HL-60 (cell line): Measurements from ENCODE around the gene PCDHGA3.

Source experiments
- POLR2AphosphoS5 ChIP-seq: IDR thresholded peaks from 2 replicates; pipeline ENCODE4 v1.6.1; 2012; ENCODE audit warnings: low read depth
- REST ChIP-seq: IDR thresholded peaks from 2 replicates; pipeline ENCODE4 v1.6.1; 2012; ENCODE audit warnings: low read depth; ENCODE audit not compliant: insufficient replicate concordance
- TF ChIP-seq, protein P1 (sequence below): IDR thresholded peaks from one replicate; pipeline ENCODE4 v1.5.1; 2011; ENCODE audit warnings: low read length, control low read depth, inconsistent platforms; ENCODE audit not compliant: insufficient read depth

- TF ChIP-seq, protein P1, sequence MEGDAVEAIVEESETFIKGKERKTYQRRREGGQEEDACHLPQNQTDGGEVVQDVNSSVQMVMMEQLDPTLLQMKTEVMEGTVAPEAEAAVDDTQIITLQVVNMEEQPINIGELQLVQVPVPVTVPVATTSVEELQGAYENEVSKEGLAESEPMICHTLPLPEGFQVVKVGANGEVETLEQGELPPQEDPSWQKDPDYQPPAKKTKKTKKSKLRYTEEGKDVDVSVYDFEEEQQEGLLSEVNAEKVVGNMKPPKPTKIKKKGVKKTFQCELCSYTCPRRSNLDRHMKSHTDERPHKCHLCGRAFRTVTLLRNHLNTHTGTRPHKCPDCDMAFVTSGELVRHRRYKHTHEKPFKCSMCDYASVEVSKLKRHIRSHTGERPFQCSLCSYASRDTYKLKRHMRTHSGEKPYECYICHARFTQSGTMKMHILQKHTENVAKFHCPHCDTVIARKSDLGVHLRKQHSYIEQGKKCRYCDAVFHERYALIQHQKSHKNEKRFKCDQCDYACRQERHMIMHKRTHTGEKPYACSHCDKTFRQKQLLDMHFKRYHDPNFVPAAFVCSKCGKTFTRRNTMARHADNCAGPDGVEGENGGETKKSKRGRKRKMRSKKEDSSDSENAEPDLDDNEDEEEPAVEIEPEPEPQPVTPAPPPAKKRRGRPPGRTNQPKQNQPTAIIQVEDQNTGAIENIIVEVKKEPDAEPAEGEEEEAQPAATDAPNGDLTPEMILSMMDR = no peak
- TF ChIP-seq POLR2AphosphoS5 (no peak), REST (no peak)
These were observed 16.3 kb downstream of the PCDHGA3 start, which contains the start of gene PCDHGB2 for GRCh38 chr5:141359790-141360426.
